Naive thymus-derived CD4-positive, alpha-beta T cell (primary cell): ENCODE measurements around the gene GTPBP4. TPM values are rescaled to one million over a fixed set of nuclear protein-coding genes. Genes with fewer than 3 reads are reported as not detected.

Experiments used
- ATAC-seq: fragments of 150-1000 bp; cut with Tn5 transposase; 2 replicates; pipeline ENCODE4 v1.10.0; 2021; ENCODE audit warnings: mild to moderate bottlenecking, moderate library complexity
- CTCF ChIA-PET: fragments of 350-600 bp; sonication (Branson Sonifier 250); formaldehyde crosslinking; loops from one replicate; lab custom pipeline; 2021; ENCODE audit warnings: antibody characterized with exemption; lab: Charles Lee
- POLR2A ChIA-PET: fragments of 350-600 bp; sonication (Branson Sonifier 250); formaldehyde crosslinking; loops from one replicate; lab custom pipeline; 2021; ENCODE audit warnings: antibody characterized with exemption, inconsistent platforms; lab: Charles Lee
- DNase-seq, 9 donors: peaks; one replicate each; pipeline versions ENCODE4 v3.0.0 to v3.0.0-alpha.2; 2020 to 2022; ENCODE audit warnings: mixed read lengths in 1 of 9
- H3K27ac ChIP-seq: one replicate; pipeline ENCODE4 v1.7.0; 2013; ENCODE audit warnings: mild to moderate bottlenecking, low read depth, low read length, moderate library complexity
- H3K27me3 ChIP-seq, 2 donors: one replicate each; pipeline ENCODE4 v1.7.0; 2013; ENCODE audit warnings: low read length in 2 of 2, mild to moderate bottlenecking in 2 of 2, moderate library complexity in 2 of 2; ENCODE audit not compliant: control insufficient read depth in 2 of 2, insufficient read depth in 2 of 2
- H3K36me3 ChIP-seq, 3 experiments: 1 replicate in 2 of 3; 2 replicates in 1 of 3; pipeline ENCODE4 v1.7.0; 2013; ENCODE audit warnings: low read length in 3 of 3, mild to moderate bottlenecking in 3 of 3, moderate library complexity in 1 of 3; ENCODE audit not compliant: insufficient read depth in 3 of 3, control insufficient read depth in 2 of 3
- H3K4me1 ChIP-seq, 2 donors: one replicate each; pipeline ENCODE4 v1.7.0; 2013; ENCODE audit warnings: low read length in 2 of 2, mild to moderate bottlenecking in 2 of 2, moderate library complexity in 1 of 2; ENCODE audit not compliant: control insufficient read depth in 2 of 2, insufficient read depth in 2 of 2
- H3K4me3 ChIP-seq: 2 replicates; pipeline ENCODE4 v1.7.0; 2013; ENCODE audit warnings: mild to moderate bottlenecking, low read length
- H3K9me3 ChIP-seq, 3 experiments: 1 replicate in 2 of 3; 2 replicates in 1 of 3; pipeline ENCODE4 v1.7.0; 2013; ENCODE audit warnings: low read length in 3 of 3; ENCODE audit not compliant: control insufficient read depth in 2 of 3
- H3K27ac Mint-ChIP-seq, 9 donors: one replicate each; pipeline ENCODE4 v1.8.0; 2020 to 2022; ENCODE audit warnings: mixed read lengths in 9 of 9, mild to moderate bottlenecking in 8 of 9, moderate library complexity in 5 of 9, inconsistent platforms in 2 of 9
- H3K27me3 Mint-ChIP-seq, 5 donors: one replicate each; pipeline ENCODE4 v1.8.0; 2021 to 2022; ENCODE audit warnings: mixed read lengths in 5 of 5, mild to moderate bottlenecking in 1 of 5
- H3K36me3 Mint-ChIP-seq, 5 donors: one replicate each; pipeline ENCODE4 v1.8.0; 2020 to 2022; ENCODE audit warnings: mixed read lengths in 5 of 5, mild to moderate bottlenecking in 3 of 5, inconsistent platforms in 1 of 5
- H3K4me1 Mint-ChIP-seq, 7 donors: one replicate each; pipeline ENCODE4 v1.8.0; 2020 to 2022; ENCODE audit warnings: mixed read lengths in 7 of 7, mild to moderate bottlenecking in 3 of 7, inconsistent platforms in 1 of 7
- H3K4me3 Mint-ChIP-seq, 10 donors: one replicate each; pipeline ENCODE4 v1.8.0; 2020 to 2022; ENCODE audit warnings: mild to moderate bottlenecking in 10 of 10, mixed read lengths in 10 of 10, moderate library complexity in 6 of 10, inconsistent platforms in 2 of 10
- H3K9me3 Mint-ChIP-seq, 11 donors: one replicate each; pipeline ENCODE4 v1.8.0; 2020 to 2022; ENCODE audit warnings: mixed read lengths in 11 of 11, mild to moderate bottlenecking in 4 of 11, inconsistent platforms in 1 of 11, moderate library complexity in 1 of 11
- intact Hi-C, 2 donors: fragments of 100-400 bp; cut with micrococcal nuclease; formaldehyde crosslinking; loops; one replicate each; pipeline ENCODE4 v1.15.1; 2023
- polyA plus RNA-seq, 2 donors: library from polyadenylated mRNA; unstranded; fragments of 300-500 nt; fragmentation: Illumina TruSeq; gene quantifications; one replicate each; pipeline ENCODE4 v1.2.3, GENCODE V29; 2021
- total RNA-seq, 6 experiments: library from RNA in 5 of 6; stranded (reverse) in 5 of 6; gene quantifications; 1 replicate in 5 of 6; 2 replicates in 1 of 6; pipeline ENCODE4 v1.2.3 and lab custom pipeline; 2021 to 2026

The GTPBP4 gene
- total and polyA plus RNA-seq, 7 experiments from 2014 or later = 17.4 to 81.8 (median 42.2) TPM

GRCh38 chr10:1025683-1026082 is 37.4 kb downstream of the GTPBP4 start, which contains the start of gene IDI2:
Gene IDI2 (minus strand): TSS chr10:1025859. CDS start chr10:1024723, 1,136 bp downstream.
- Histone ChIP-seq H3K9me3 (no peaks in the 10 kb centered on the region), H3K36me3 (no peaks in the 10 kb centered on the region), H3K4me3 (no peak within 1 kb of the TSS), H3K4me1 (no peaks in the 10 kb centered on the region), H3K27ac (no peak within 1 kb of the TSS), H3K27me3 (no peaks in the 10 kb centered on the region)
- CTCF ChIA-PET = no interaction called here
- Mint-ChIP-seq H3K9me3 (no peaks in the 10 kb centered on the region), H3K36me3 (peaks cover 0 to 9% (median 1%) of the 10 kb centered on the region in 5 donors), H3K27ac (no peak within 1 kb of the TSS), H3K4me1 (peaks cover 0 to 3% (median 0%) of the 10 kb centered on the region in 7 donors), H3K4me3 (no peak within 1 kb of the TSS), H3K27me3 (no peaks in the 10 kb centered on the region)
- ATAC-seq = no peak
- POLR2A ChIA-PET = interaction anchor here (0.6 kb wide), 2 partner anchors 14 to 161 kb away, joined by 3 read pairs; no protein-coding TSS in a partner anchor
- intact Hi-C loops = no loop called here
- no peak for DNase-seq

- CTCF ChIA-PET = no interaction called here
- Histone ChIP-seq H3K36me3 (no peaks in the 10 kb centered on the region), H3K9me3 (no peaks in the 10 kb centered on the region), H3K4me3 (no peak overlapping the region), H3K27me3 (no peaks in the 10 kb centered on the region), H3K4me1 (no peaks in the 10 kb centered on the region), H3K27ac (no peak overlapping the region)
- H3K4me3 Mint-ChIP-seq = no peak overlapping the region
- ATAC-seq (no peak), DNase-seq (no peak)
- H3K36me3 Mint-ChIP-seq = peaks cover 0 to 7% (median 1%) of the 10 kb centered on the region in 5 donors
- intact Hi-C loops = no loop called here
- H3K27ac Mint-ChIP-seq = no peak overlapping the region
- POLR2A ChIA-PET = interaction anchor here (0.6 to 1.2 kb wide), 3 partner anchors 13 to 162 kb away, joined by 3 read pairs; no protein-coding TSS in a partner anchor
- H3K27me3 Mint-ChIP-seq = no peaks in the 10 kb centered on the region
- peaks cover 0 to 3% (median 0%) of the 10 kb centered on the region in 7 donors for H3K4me1 Mint-ChIP-seq
- no peaks in the 10 kb centered on the region for H3K9me3 Mint-ChIP-seq
These were observed 38.3 kb downstream of the GTPBP4 start for GRCh38 chr10:1026578-1026977.

GRCh38 chr10:1029838-1030237 is 41.6 kb downstream of the GTPBP4 start:
- DNase-seq = no peak
- Histone ChIP-seq H3K9me3 (no peaks in the 10 kb centered on the region), H3K4me3 (no peak overlapping the region), H3K36me3 (no peaks in the 10 kb centered on the region), H3K27ac (no peak overlapping the region), H3K4me1 (no peaks in the 10 kb centered on the region), H3K27me3 (no peaks in the 10 kb centered on the region)
- no peak for ATAC-seq
- ChIA-PET POLR2A (interaction anchor here (0.6 kb wide), 1 partner anchor 43 kb away, joined by 3 read pairs; no protein-coding TSS in a partner anchor), CTCF (no interaction called here)
- Mint-ChIP-seq H3K4me1 (peaks cover 0 to 3% (median 0%) of the 10 kb centered on the region in 7 donors), H3K27me3 (no peaks in the 10 kb centered on the region), H3K27ac (no peak overlapping the region), H3K4me3 (no peak overlapping the region), H3K36me3 (peaks cover 0 to 7% (median 0%) of the 10 kb centered on the region in 5 donors), H3K9me3 (peaks cover 0 to 2% (median 0%) of the 10 kb centered on the region in 11 donors)
- intact Hi-C loops = no loop called here

GRCh38 chr10:1033601-1034000 is 45.4 kb downstream of the GTPBP4 start:
- Mint-ChIP-seq H3K27me3 (no peaks in the 10 kb centered on the region), H3K4me1 (peaks cover 0 to 6% (median 0%) of the 10 kb centered on the region in 7 donors), H3K27ac (no peak overlapping the region), H3K36me3 (peaks cover 0 to 14% (median 8%) of the 10 kb centered on the region in 5 donors), H3K9me3 (peaks cover 0 to 2% (median 0%) of the 10 kb centered on the region in 11 donors), H3K4me3 (no peak overlapping the region)
- ChIA-PET CTCF (no interaction called here), POLR2A (interaction anchor here (2.0 kb wide), 1 partner anchor 11 kb away, joined by 5 read pairs; no protein-coding TSS in a partner anchor)
- Histone ChIP-seq H3K9me3 (no peaks in the 10 kb centered on the region), H3K27me3 (no peaks in the 10 kb centered on the region), H3K4me3 (no peak overlapping the region), H3K27ac (no peak overlapping the region), H3K4me1 (no peaks in the 10 kb centered on the region), H3K36me3 (no peaks in the 10 kb centered on the region)
- DNase-seq = no peak
- no peak for ATAC-seq
- intact Hi-C loops = no loop called here

GRCh38 chr10:1034758-1035157 is 46.5 kb downstream of the GTPBP4 start:
- ATAC-seq (no peak), DNase-seq (no peak)
- peaks cover 0 to 6% (median 0%) of the 10 kb centered on the region in 7 donors for H3K4me1 Mint-ChIP-seq
- H3K4me1 ChIP-seq = no peaks in the 10 kb centered on the region
- H3K36me3 Mint-ChIP-seq = peaks cover 0 to 14% (median 8%) of the 10 kb centered on the region in 5 donors
- H3K9me3 Mint-ChIP-seq = peaks cover 0 to 2% (median 0%) of the 10 kb centered on the region in 11 donors
- no peak overlapping the region for H3K4me3 Mint-ChIP-seq
- CTCF ChIA-PET = no interaction called here
- H3K27ac Mint-ChIP-seq = no peak overlapping the region
- intact Hi-C loops = no loop called here
- POLR2A ChIA-PET = interaction anchor here (1.6 kb wide), 1 partner anchor 14 kb away, joined by 3 read pairs; the partner anchor contains the start of gene IDI1
- no peaks in the 10 kb centered on the region for H3K27me3 Mint-ChIP-seq
- H3K36me3 ChIP-seq = peaks cover 0 to 6% (median 0%) of the 10 kb centered on the region in 3 experiments
- no peak overlapping the region for H3K27ac ChIP-seq
- H3K9me3 ChIP-seq = no peaks in the 10 kb centered on the region
- H3K27me3 ChIP-seq = no peaks in the 10 kb centered on the region
- no peak overlapping the region for H3K4me3 ChIP-seq

DNA sequence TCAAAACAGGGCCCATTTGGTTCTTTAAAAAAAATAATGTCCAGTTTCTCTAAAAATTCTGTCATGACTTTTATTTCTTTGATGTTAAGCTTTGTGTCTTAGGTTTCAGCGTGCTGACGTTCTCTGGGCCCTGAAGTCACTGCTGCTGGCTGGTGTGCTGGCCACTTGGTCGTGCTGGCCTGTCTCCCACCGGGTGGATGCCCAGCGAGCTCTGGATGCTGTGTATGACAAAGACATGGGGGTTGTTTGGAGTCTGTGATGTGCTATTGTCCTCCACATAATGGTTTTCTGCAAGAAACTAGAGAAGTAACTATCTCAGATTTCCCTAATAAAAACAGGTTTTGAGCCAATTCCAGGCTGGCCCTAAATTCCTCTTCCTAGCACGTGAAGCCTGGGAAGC is 47.0 kb downstream of the GTPBP4 start:
- peaks cover 0 to 17% (median 9%) of the 10 kb centered on the region in 5 donors for H3K36me3 Mint-ChIP-seq
- H3K4me1 ChIP-seq = no peaks in the 10 kb centered on the region
- intact Hi-C loops = no loop called here
- no peaks in the 10 kb centered on the region for H3K27me3 Mint-ChIP-seq
- H3K27me3 ChIP-seq = no peaks in the 10 kb centered on the region
- no peak overlapping the region for H3K4me3 Mint-ChIP-seq
- H3K4me3 ChIP-seq = no peak overlapping the region
- POLR2A ChIA-PET = interaction anchor here (1.6 kb wide), 1 partner anchor 14 kb away, joined by 3 read pairs; the partner anchor contains the start of gene IDI1
- no peak overlapping the region for H3K27ac ChIP-seq
- CTCF ChIA-PET = no interaction called here
- no peak overlapping the region for H3K27ac Mint-ChIP-seq
- DNase-seq (no peak), ATAC-seq (no peak)
- H3K9me3 ChIP-seq = no peaks in the 10 kb centered on the region
- H3K36me3 ChIP-seq = peaks cover 0 to 9% (median 0%) of the 10 kb centered on the region in 3 experiments
- peaks cover 0 to 6% (median 0%) of the 10 kb centered on the region in 7 donors for H3K4me1 Mint-ChIP-seq
- peaks cover 0 to 2% (median 0%) of the 10 kb centered on the region in 11 donors for H3K9me3 Mint-ChIP-seq
